ENCODE measurements around the gene CDH22. TPM values are rescaled to one million over a fixed set of nuclear protein-coding genes. Genes with fewer than 3 reads are reported as not detected.

CDH22 gene, protein sequence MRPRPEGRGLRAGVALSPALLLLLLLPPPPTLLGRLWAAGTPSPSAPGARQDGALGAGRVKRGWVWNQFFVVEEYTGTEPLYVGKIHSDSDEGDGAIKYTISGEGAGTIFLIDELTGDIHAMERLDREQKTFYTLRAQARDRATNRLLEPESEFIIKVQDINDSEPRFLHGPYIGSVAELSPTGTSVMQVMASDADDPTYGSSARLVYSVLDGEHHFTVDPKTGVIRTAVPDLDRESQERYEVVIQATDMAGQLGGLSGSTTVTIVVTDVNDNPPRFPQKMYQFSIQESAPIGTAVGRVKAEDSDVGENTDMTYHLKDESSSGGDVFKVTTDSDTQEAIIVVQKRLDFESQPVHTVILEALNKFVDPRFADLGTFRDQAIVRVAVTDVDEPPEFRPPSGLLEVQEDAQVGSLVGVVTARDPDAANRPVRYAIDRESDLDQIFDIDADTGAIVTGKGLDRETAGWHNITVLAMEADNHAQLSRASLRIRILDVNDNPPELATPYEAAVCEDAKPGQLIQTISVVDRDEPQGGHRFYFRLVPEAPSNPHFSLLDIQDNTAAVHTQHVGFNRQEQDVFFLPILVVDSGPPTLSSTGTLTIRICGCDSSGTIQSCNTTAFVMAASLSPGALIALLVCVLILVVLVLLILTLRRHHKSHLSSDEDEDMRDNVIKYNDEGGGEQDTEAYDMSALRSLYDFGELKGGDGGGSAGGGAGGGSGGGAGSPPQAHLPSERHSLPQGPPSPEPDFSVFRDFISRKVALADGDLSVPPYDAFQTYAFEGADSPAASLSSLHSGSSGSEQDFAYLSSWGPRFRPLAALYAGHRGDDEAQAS
- polyA plus RNA-seq = 0.85 and 0.86 TPM in 2 replicates

DNA sequence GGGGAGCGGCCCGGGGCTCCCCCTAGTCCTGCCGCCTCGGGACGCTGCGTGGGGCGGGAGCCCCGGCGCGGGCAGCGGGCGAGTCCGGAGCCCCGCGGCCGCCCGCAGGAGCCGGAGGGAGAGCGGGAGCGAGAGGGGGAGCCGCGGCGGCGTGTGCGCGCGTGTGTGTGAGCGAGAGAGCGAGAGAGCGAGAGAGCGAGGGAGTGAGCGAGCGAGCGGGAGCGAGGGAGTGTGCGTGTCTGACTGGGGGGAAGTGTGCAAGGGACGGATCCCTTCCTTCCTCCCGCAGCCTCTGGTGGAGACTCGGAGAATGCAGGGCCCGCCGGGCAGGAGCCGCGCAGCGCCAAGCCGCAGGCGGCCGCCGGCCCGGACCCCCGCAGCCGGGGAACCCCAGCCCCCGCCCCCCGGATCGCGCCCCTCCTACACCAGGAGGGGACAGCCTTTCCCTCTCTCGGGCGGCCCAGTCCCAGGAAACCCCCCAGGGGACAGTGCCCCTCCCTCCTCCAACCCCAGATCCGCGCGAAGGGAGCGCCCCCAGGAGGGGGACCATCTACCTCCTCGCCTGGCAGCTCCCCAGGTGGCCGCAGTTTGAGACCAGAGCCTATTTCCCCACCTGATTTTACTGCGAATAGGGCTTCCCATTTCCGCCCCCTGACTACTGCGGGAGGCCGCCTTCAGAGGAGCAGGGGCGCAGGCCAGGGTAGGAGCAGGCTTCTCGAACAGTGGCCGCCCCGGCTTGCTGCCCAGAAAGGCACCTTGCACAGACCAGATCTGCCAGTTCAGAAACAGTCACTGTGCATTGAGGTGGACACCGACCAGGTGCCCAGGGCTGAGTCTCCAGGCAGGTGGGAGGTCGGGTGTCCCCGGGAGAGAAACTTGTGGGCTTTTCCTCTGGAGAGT lies at the start of gene CDH22:
Gene CDH22 (minus strand): TSS at position 241 of the 900 bp plus-strand sequence. CDS start 57,204 bp downstream, outside the sequence.

Other genes with a start within 250 kb of the CDH22 start
- 2.1 and 2.8 TPM in 2 replicates for gene NCOA5, start 218.5 kb downstream of the CDH22 start, polyA plus RNA-seq
- gene CD40, start 190.2 kb downstream of the CDH22 start, polyA plus RNA-seq = 0.47 and 1.5 TPM in 2 replicates
- 24.1 and 30.9 TPM in 2 replicates for gene ELMO2, start 98.1 kb upstream of the CDH22 start, polyA plus RNA-seq
- 10.5 and 13.3 TPM in 2 replicates for gene ZNF334, start 205.1 kb upstream of the CDH22 start, polyA plus RNA-seq
- not detected in 2 replicates for gene OCSTAMP, start 242.2 kb upstream of the CDH22 start, polyA plus RNA-seq

All from Purkinje cell (primary cell).